Activated naive CD4-positive, alpha-beta T cell treated with Interleukin-2 at 50 U/mL for 16 hours (primary cell): Measurements from ENCODE around the gene B3GNT2.
"Not testable (repeated sequence)": the region's sequence is repeated elsewhere in the genome, so short reads cannot be mapped to it uniquely, and the experiment has no call there.

Experiments
- DNase-seq: peaks from one replicate; pipeline ENCODE4 v3.0.0-alpha.2; 2020

Gene B3GNT2

GRCh38 chr2:62185475-62186155 lies 10.3 kb upstream of the B3GNT2 start:
- no peak for DNase-seq

- no peak for DNase-seq
Measured at GRCh38 chr2:62186156-62186905, 9.6 kb upstream of the B3GNT2 start.

GRCh38 chr2:62187246-62187645 lies 8.7 kb upstream of the B3GNT2 start:
- no peak for DNase-seq

GRCh38 chr2:62188416-62188815 lies 7.5 kb upstream of the B3GNT2 start:
- no peak for DNase-seq

- no peak for DNase-seq
Measured at GRCh38 chr2:62189196-62189595, 6.7 kb upstream of the B3GNT2 start.

GRCh38 chr2:62192811-62193210 lies 3.1 kb upstream of the B3GNT2 start:
- no peak for DNase-seq

- DNase-seq = no peak
Measured at GRCh38 chr2:62194558-62195420, 1.1 kb upstream of the B3GNT2 start.

GRCh38 chr2:62196278-62196901 lies 475 bp downstream of the B3GNT2 start:
- peak; percentile 63 for DNase-seq

GRCh38 chr2:62197011-62197924 lies 1.4 kb downstream of the B3GNT2 start:
- peak; percentile 36 for DNase-seq

- DNase-seq = no peak
Measured at GRCh38 chr2:62197925-62198633, 2.2 kb downstream of the B3GNT2 start.

GRCh38 chr2:62198854-62199253 lies 2.9 kb downstream of the B3GNT2 start:
- not testable (repeated sequence) for DNase-seq

GRCh38 chr2:62199392-62200125 lies 3.6 kb downstream of the B3GNT2 start:
- no peak for DNase-seq

- DNase-seq = no peak
Measured at GRCh38 chr2:62200291-62200841, 4.5 kb downstream of the B3GNT2 start.

GRCh38 chr2:62200868-62201267 lies 5.0 kb downstream of the B3GNT2 start:
- no peak for DNase-seq

- no peak for DNase-seq
Measured at GRCh38 chr2:62201307-62201706, 5.4 kb downstream of the B3GNT2 start.

- DNase-seq = no peak
Measured at GRCh38 chr2:62202019-62202722, 6.3 kb downstream of the B3GNT2 start.

GRCh38 chr2:62202729-62203128 lies 6.8 kb downstream of the B3GNT2 start:
- DNase-seq = no peak

- DNase-seq = no peak
Measured at GRCh38 chr2:62203459-62203858, 7.5 kb downstream of the B3GNT2 start.

- no peak for DNase-seq
Measured at GRCh38 chr2:62204998-62205496, 9.1 kb downstream of the B3GNT2 start.
